Measurements from ENCODE around the gene CTDP1. TPM values are rescaled to one million over a fixed set of nuclear protein-coding genes. Genes with fewer than 3 reads are reported as not detected.

The CTDP1 gene
- total RNA-seq, 1 experiment from 2014 or later: 33.7 TPM

GRCh38 chr18:79741362-79741700 is 61.7 kb downstream of the CTDP1 start:
- Histone ChIP-seq H3K56ac (ENCODE audit: insufficient read length, low read depth, low read length) (no peak overlapping the region), H3K27ac (ENCODE audit: insufficient read length, low read depth, low read length) (no peak overlapping the region), H3K23me2 (ENCODE audit: insufficient read length, low read depth, low read length, poor library complexity, severe bottlenecking) (no peaks in the 10 kb centered on the region), H3K27me3 (ENCODE audit: insufficient read depth, low read length) (no peaks in the 10 kb centered on the region), H2AK5ac (ENCODE audit: insufficient read length, low read length) (no peak overlapping the region), H3K4me2 (ENCODE audit: insufficient read depth, insufficient read length, low read length) (no peak overlapping the region), H3K4ac (ENCODE audit: low read depth, low read length) (no peak overlapping the region), H2BK12ac (ENCODE audit: insufficient read length, low read depth, low read length) (no peak overlapping the region), H4K20me1 (ENCODE audit: control insufficient read depth, insufficient read depth, insufficient read length) (no peaks in the 10 kb centered on the region), H2BK5ac (ENCODE audit: insufficient read length, low read length) (no peak overlapping the region), H3K79me1 (ENCODE audit: insufficient read depth, low read depth, low read length, poor library complexity, severe bottlenecking) (no peaks in the 10 kb centered on the region), H3T11ph (ENCODE audit: low read length) (no peak overlapping the region), H4K8ac (replicated peaks; ENCODE audit: insufficient read length, low read depth, low read length) (no peak overlapping the region), H4K91ac (ENCODE audit: insufficient read length, low read depth, low read length) (no peak overlapping the region), H3K23ac (ENCODE audit: insufficient read length, low read depth, low read length) (no peak overlapping the region), H3K9me3 (ENCODE audit: control insufficient read depth, low read depth, low read length) (no peaks in the 10 kb centered on the region), H3K4me1 (ENCODE audit: insufficient read depth, low read length) (no peaks in the 10 kb centered on the region), H3K18ac (ENCODE audit: insufficient read length, low read depth, low read length) (no peak overlapping the region), H3K9ac (ENCODE audit: extremely low read depth, insufficient read length, low read length) (no peak overlapping the region), H3K79me2 (ENCODE audit: insufficient read depth, low read length) (no peaks in the 10 kb centered on the region), H4K5ac (ENCODE audit: insufficient read length, low read depth, low read length) (no peak overlapping the region), H2BK20ac (ENCODE audit: low read depth, low read length, poor library complexity, severe bottlenecking) (no peak overlapping the region), H2AFZ (ENCODE audit: low read length) (no peak overlapping the region), H2BK15ac (ENCODE audit: low read depth, low read length) (no peak overlapping the region), H3K14ac (ENCODE audit: insufficient read depth, low read length) (no peak overlapping the region), H2BK120ac (ENCODE audit: low read depth, low read length, poor library complexity, severe bottlenecking) (no peak overlapping the region)
- Mint-ChIP-seq H3K27me3 (ENCODE audit: low read depth) (no peaks in the 10 kb centered on the region; the same call in 1 of the 2 replicates), H3K4me1 (no peaks in the 10 kb centered on the region), H3K36me3 (ENCODE audit: insufficient read depth in 1 of 3, low read depth in 3 of 3) (peaks cover 17 to 61% (median 45%) of the 10 kb centered on the region in 3 experiments; a peak in 6 of 7 replicates), H3K27ac (peak overlapping the region in 1 of 3 experiments; percentile 66; a peak in 1 of 7 replicates), H3K4me3 (no peak overlapping the region), H3K9me3 (no peaks in the 10 kb centered on the region)
- no peak for DNase-seq
- TF ChIP-seq, protein P1, sequence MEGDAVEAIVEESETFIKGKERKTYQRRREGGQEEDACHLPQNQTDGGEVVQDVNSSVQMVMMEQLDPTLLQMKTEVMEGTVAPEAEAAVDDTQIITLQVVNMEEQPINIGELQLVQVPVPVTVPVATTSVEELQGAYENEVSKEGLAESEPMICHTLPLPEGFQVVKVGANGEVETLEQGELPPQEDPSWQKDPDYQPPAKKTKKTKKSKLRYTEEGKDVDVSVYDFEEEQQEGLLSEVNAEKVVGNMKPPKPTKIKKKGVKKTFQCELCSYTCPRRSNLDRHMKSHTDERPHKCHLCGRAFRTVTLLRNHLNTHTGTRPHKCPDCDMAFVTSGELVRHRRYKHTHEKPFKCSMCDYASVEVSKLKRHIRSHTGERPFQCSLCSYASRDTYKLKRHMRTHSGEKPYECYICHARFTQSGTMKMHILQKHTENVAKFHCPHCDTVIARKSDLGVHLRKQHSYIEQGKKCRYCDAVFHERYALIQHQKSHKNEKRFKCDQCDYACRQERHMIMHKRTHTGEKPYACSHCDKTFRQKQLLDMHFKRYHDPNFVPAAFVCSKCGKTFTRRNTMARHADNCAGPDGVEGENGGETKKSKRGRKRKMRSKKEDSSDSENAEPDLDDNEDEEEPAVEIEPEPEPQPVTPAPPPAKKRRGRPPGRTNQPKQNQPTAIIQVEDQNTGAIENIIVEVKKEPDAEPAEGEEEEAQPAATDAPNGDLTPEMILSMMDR (conservative IDR thresholded peaks at IDR 0.05): no peak
- WGBS (ENCODE audit: extremely low coverage, insufficient read length, low lambda C conversion rate): no CpG with 5 or more reads among the region's 8 CpGs

Measured in H9 (cell line).